ENCODE results near the gene SP3. TPM values are rescaled to one million over a fixed set of nuclear protein-coding genes. Genes with fewer than 3 reads are reported as not detected.

SP3 gene
- total RNA-seq, 6 experiments from 2014 or later, result 28.4 to 36.5 (median 32.4) TPM

DNA sequence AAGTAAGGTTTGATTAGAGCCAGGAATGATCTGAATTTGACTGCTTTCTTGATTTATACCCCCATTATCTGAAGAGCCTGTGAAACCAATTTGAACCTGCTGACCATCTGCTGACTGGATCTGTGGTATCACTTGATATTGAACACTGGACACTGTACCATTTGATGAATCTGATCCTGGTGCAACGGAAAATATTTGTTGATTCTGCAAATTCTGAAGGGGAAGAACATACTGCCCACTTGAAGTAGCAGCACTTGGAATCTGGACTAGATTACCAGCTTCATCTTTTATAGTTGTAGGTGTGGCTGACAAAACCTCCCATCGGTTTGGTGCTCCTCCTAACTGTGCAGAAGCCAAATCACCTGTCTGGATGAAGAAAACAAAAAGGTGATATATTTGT is 9.3 kb downstream of the SP3 start:
- Histone ChIP-seq H3K27ac (no peak overlapping the region), H3K36me3 (peaks cover 0 to 22% (median 8%) of the 10 kb centered on the region in 4 donors), H3K27me3 (no peaks in the 10 kb centered on the region), H3K4me3 (no peak overlapping the region), H3K4me1 (peaks cover 0 to 18% (median 9%) of the 10 kb centered on the region in 4 donors), H3K9me3 (no peaks in the 10 kb centered on the region)
- ATAC-seq (no peak), DNase-seq (no peak)
- TF ChIP-seq, protein P1, sequence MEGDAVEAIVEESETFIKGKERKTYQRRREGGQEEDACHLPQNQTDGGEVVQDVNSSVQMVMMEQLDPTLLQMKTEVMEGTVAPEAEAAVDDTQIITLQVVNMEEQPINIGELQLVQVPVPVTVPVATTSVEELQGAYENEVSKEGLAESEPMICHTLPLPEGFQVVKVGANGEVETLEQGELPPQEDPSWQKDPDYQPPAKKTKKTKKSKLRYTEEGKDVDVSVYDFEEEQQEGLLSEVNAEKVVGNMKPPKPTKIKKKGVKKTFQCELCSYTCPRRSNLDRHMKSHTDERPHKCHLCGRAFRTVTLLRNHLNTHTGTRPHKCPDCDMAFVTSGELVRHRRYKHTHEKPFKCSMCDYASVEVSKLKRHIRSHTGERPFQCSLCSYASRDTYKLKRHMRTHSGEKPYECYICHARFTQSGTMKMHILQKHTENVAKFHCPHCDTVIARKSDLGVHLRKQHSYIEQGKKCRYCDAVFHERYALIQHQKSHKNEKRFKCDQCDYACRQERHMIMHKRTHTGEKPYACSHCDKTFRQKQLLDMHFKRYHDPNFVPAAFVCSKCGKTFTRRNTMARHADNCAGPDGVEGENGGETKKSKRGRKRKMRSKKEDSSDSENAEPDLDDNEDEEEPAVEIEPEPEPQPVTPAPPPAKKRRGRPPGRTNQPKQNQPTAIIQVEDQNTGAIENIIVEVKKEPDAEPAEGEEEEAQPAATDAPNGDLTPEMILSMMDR (IDR thresholded peaks at IDR 0.05), result no peak
- TF ChIP-seq POLR2A (IDR thresholded peaks at IDR 0.05), result no peak
- 37% methylated on average over 2 of the region's 2 CpGs for WGBS (ENCODE audit: insufficient coverage, low coverage, low lambda C conversion rate, missing lambda C conversion rate)
- intact Hi-C loops (cut with DNase I), result no loop called here

DNA sequence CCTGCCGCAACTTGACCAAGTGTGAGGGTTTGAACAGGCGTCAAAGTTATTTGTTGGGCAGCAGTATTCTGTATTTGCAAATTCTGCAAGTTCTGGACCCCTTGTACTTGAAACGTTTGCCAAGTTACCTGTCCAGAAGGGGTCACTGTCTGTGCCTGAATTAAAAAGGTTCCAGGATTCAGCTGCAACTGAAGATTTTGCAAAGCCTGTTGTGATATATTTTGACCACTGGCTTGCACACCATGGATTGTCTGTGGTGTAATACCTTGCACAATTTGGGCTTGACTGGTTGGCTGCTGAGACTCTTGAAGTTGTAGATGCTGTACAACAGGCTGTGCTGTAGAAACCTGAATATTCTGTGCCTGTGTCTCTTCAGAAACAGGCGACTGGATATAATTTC is 10.2 kb downstream of the SP3 start:
- no peak for DNase-seq
- intact Hi-C loops (cut with DNase I), result no loop called here
- WGBS (ENCODE audit: insufficient coverage, low coverage, low lambda C conversion rate, missing lambda C conversion rate), result 67% methylated on average over 4 of the region's 4 CpGs
- ATAC-seq, result peak in 3 of 4 donors; percentile 17 to 38 (median 23)
- no peak overlapping the region for H3K4me3 ChIP-seq
- no peak for TF ChIP-seq POLR2A (IDR thresholded peaks at IDR 0.05)
- TF ChIP-seq, protein P1 (IDR thresholded peaks at IDR 0.05), result peak in 1 of 4 donors; percentile 9
- peaks cover 0 to 15% (median 9%) of the 10 kb centered on the region in 4 donors for H3K4me1 ChIP-seq
- H3K9me3 ChIP-seq, result no peaks in the 10 kb centered on the region
- H3K27ac ChIP-seq, result no peak overlapping the region
- H3K27me3 ChIP-seq, result no peaks in the 10 kb centered on the region
- peaks cover 0 to 22% (median 8%) of the 10 kb centered on the region in 4 donors for H3K36me3 ChIP-seq

DNA sequence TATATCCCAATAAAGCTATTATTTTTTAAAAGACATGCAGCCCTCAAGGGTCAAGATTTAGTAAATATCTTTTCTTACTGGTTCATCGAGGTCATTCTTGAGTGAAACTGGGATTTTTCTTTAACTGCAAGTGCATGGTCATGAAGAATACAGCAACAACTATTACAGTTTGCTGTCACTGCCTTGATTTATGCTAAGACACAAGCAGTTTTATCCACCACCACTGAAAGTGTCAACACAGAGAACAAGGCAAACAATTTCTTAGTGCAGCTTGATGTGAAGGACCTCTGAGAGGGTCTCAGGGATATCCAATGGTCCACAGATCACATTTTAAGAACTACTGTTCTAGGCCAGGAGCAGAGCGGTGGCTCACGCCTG is 12.1 kb downstream of the SP3 start:
- WGBS (ENCODE audit: insufficient coverage, low coverage, low lambda C conversion rate, missing lambda C conversion rate), result 86% methylated on average over 1 of the region's 3 CpGs
- no peak overlapping the region for H3K27ac ChIP-seq
- intact Hi-C loops (cut with DNase I), result no loop called here
- DNase-seq (no peak), ATAC-seq (no peak)
- peaks cover 0 to 18% (median 4%) of the 10 kb centered on the region in 4 donors for H3K4me1 ChIP-seq
- TF ChIP-seq, protein P1 (IDR thresholded peaks at IDR 0.05), result no peak
- TF ChIP-seq POLR2A (IDR thresholded peaks at IDR 0.05), result no peak
- no peaks in the 10 kb centered on the region for H3K27me3 ChIP-seq
- no peaks in the 10 kb centered on the region for H3K9me3 ChIP-seq
- no peak overlapping the region for H3K4me3 ChIP-seq
- peaks cover 0 to 22% (median 8%) of the 10 kb centered on the region in 4 donors for H3K36me3 ChIP-seq

DNA sequence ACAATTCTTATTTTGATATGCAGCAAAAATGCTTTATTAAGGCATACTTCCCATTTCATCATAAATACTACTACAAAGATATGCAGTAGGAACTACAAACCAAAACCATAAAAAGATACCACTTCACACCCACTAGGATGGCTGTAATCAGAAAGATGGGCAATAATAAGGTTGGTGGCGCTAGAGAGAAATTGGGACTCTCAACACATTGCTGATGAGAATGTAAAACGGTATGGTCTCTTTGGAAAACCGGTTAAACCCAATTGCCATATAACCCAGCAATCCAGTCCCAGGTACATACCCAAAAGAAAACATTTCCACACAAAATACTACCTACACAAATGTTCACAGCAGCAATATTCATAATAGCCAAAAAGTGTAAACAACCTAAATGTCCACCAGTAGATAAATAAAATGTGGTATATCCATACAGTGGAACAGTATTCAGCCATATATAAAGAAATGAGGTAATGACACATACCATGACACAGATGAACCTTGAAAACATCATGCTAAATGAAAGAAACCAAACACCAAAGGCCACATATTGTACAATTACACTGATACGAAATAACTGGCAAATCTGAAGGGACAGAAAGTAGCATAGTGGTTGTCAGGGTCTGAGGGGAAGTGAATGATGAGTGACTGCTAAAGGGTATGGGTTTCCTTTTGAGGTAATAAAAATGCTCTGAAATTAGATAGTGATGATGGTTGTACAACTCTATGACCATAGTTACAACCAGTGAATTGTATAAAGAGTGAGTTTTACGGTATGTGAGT is 12.7 kb downstream of the SP3 start:
- H3K27me3 ChIP-seq, result no peaks in the 10 kb centered on the region
- no peak overlapping the region for H3K27ac ChIP-seq
- H3K36me3 ChIP-seq, result peaks cover 0 to 22% (median 8%) of the 10 kb centered on the region in 4 donors
- no peak for TF ChIP-seq POLR2A (IDR thresholded peaks at IDR 0.05)
- TF ChIP-seq, protein P1 (IDR thresholded peaks at IDR 0.05), result no peak
- H3K4me1 ChIP-seq, result peaks cover 0 to 12% (median 3%) of the 10 kb centered on the region in 4 donors
- no peak for ATAC-seq
- H3K4me3 ChIP-seq, result no peak overlapping the region
- intact Hi-C loops (cut with DNase I), result no loop called here
- no peaks in the 10 kb centered on the region for H3K9me3 ChIP-seq
- 94% methylated on average over 5 of the region's 5 CpGs for WGBS (ENCODE audit: insufficient coverage, low coverage, low lambda C conversion rate, missing lambda C conversion rate)
- no peak for DNase-seq

Measured in right lobe of liver (tissue), 6 donors.